ENCODE results near the gene TRPM6.

DNA sequence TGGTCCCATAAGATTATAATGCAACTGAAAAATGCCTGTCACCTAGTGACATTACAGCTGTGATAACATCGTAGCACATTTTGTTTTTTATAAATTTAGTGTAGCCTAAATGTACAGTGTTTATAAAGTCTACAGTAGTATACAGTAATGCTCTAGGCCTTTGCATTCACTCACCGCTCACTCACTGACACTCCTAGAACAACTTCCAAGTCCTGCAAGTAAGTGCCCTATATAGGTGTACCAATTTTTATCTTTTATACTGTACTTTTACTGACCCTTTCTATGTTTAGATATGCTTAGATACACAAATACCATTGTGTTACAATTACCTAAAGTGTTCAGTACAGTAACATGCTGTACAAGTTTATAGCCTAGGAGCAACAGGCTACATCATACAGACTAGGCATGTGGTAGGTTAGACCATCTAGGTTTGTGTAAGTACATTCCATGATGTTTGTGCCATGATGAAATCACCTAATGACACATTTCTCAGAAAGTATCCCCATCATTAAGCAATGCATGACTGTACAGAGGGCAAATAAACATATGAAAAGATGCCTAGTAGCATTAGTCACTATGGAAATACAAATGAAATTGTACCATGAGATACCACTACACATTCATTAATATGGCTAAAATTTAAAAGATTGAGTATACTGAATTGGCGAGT, 127.6 kb downstream of the TRPM6 start:
- TF ChIP-seq, protein P1, sequence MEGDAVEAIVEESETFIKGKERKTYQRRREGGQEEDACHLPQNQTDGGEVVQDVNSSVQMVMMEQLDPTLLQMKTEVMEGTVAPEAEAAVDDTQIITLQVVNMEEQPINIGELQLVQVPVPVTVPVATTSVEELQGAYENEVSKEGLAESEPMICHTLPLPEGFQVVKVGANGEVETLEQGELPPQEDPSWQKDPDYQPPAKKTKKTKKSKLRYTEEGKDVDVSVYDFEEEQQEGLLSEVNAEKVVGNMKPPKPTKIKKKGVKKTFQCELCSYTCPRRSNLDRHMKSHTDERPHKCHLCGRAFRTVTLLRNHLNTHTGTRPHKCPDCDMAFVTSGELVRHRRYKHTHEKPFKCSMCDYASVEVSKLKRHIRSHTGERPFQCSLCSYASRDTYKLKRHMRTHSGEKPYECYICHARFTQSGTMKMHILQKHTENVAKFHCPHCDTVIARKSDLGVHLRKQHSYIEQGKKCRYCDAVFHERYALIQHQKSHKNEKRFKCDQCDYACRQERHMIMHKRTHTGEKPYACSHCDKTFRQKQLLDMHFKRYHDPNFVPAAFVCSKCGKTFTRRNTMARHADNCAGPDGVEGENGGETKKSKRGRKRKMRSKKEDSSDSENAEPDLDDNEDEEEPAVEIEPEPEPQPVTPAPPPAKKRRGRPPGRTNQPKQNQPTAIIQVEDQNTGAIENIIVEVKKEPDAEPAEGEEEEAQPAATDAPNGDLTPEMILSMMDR (IDR thresholded peaks at IDR 0.05) = no peak
- TF ChIP-seq POLR2A (IDR thresholded peaks at IDR 0.05) = no peak
